Measurements from ENCODE around the gene DHX40.

The DHX40 gene

DNA sequence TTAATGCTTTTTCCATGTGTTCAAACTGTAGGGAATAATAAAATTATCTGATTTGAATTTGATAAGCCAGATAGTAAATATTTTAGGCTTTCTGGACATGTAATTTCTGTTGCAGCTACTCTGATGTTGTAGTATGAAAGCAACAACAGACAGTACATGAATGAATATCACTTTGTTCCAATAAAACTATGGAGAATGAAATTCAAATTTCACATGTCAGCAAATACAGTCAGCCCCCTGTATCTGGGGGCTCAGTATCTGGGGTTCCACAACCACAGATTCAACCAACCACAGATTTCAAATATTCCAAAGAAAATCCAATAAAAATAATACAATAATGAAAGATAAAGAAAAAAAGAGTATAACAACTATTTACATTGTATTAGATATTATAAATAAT, 46.1 kb downstream of the DHX40 start:
- Histone ChIP-seq H3K27ac (no peak overlapping the region), H3K27me3 (replicated peaks) (no peaks in the 10 kb centered on the region), H3K36me3 (replicated peaks) (peaks cover 6% of the 10 kb centered on the region), H3K4me3 (ENCODE audit: low read depth, low read length) (no peak overlapping the region)
- DNase-seq = no peak
- in situ Hi-C loops (cut with HindIII; ENCODE audit: low pct_ligation_motif_present, low sequenced_read_pairs) = no loop called here
- TF ChIP-seq, protein P1, sequence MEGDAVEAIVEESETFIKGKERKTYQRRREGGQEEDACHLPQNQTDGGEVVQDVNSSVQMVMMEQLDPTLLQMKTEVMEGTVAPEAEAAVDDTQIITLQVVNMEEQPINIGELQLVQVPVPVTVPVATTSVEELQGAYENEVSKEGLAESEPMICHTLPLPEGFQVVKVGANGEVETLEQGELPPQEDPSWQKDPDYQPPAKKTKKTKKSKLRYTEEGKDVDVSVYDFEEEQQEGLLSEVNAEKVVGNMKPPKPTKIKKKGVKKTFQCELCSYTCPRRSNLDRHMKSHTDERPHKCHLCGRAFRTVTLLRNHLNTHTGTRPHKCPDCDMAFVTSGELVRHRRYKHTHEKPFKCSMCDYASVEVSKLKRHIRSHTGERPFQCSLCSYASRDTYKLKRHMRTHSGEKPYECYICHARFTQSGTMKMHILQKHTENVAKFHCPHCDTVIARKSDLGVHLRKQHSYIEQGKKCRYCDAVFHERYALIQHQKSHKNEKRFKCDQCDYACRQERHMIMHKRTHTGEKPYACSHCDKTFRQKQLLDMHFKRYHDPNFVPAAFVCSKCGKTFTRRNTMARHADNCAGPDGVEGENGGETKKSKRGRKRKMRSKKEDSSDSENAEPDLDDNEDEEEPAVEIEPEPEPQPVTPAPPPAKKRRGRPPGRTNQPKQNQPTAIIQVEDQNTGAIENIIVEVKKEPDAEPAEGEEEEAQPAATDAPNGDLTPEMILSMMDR (IDR thresholded peaks at IDR 0.05; ENCODE audit: low read depth, low read length, missing control alignments) = no peak

DNA sequence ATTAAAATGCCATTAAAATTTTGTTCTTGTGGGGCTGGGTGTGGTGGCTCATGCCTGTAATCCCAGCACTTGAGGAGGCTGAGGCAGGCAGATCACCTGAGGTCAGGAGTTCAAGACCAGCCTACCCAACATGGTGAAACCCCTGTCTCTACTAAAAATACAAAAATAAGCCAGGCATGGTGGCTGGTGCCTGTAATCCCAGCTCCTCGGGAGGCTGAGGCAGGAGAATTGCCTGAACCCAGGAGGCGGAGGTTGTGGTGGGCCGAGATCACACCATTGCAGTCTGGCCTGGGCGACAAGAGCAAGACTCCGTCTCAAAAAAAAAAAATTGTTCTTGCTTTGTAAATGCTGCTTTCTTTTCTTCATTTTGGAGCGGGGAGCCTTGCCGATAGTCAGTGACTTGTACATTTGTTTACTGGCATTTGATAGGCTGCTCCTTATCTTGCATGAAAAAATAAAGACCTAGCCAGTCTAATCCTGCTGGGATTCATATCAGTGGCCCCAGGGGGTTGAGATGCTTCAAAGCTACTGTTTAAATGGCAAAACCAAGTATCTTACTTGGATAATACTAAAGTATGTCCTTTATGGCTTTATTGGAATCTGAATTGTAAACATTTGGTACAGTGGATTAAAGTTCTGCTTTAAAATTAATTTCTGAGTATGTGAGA, 51.0 kb downstream of the DHX40 start:
- in situ Hi-C loops (cut with HindIII; ENCODE audit: low pct_ligation_motif_present, low sequenced_read_pairs) = no loop called here
- no peak overlapping the region for H3K4me3 ChIP-seq (ENCODE audit: low read depth, low read length)

DNA sequence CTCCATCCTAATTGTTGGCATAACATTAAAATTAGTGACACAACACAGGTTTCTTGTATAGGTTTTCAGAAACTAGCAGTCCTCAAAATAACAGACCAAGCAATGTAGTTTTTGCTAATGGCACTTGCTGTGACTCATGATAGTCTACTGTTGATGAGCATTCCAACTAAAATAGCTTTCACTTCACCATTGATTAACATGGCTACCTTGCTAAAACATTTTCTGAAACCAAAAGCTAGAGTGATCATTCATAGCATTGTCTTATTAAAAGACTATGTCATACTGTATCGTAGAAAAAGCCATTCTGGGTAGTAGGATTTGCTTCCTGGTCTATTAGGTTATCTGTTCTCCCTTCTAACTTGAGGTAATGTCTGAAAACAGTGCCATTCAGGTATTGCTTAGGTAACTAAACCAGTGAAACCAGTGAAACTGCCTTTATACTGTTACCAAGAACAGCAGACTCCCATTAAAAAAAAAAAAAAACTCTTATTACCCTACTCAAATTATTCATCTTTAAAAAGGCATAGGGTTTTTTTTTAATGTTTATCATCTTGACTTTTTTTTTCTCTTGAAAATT, 51.8 kb downstream of the DHX40 start:
- Histone ChIP-seq H3K4me3 (ENCODE audit: low read depth, low read length) (no peak overlapping the region), H3K27ac (no peak overlapping the region), H3K36me3 (replicated peaks) (no peaks in the 10 kb centered on the region), H3K27me3 (replicated peaks) (no peaks in the 10 kb centered on the region)
- no peak for DNase-seq
- in situ Hi-C loops (cut with HindIII; ENCODE audit: low pct_ligation_motif_present, low sequenced_read_pairs) = no loop called here
- TF ChIP-seq, protein P1 (IDR thresholded peaks at IDR 0.05; ENCODE audit: low read depth, low read length, missing control alignments) = no peak

More for the DNA sequence above, 51.0 kb downstream of the DHX40 start:
- no peak overlapping the region for H3K27ac ChIP-seq
- no peak for DNase-seq
- no peaks in the 10 kb centered on the region for H3K27me3 ChIP-seq (replicated peaks)
- H3K36me3 ChIP-seq (replicated peaks) = no peaks in the 10 kb centered on the region
- TF ChIP-seq, protein P1 (IDR thresholded peaks at IDR 0.05; ENCODE audit: low read depth, low read length, missing control alignments) = no peak

DNA sequence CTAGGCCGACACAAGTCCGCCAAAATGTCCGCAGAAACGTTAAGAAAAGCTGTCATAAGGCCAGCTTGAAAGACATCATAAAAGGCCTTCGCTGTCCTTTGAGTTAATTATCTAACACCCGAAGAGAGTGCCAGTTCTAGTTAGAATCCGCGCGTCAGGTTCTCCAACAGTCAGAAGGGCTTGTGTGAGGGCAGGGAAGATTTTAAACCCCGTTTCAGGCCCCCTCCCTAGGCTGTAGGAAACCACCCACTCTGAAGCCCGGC, 53.6 kb downstream of the DHX40 start:
- H3K27me3 ChIP-seq (replicated peaks) = no peaks in the 10 kb centered on the region
- in situ Hi-C loops (cut with HindIII; ENCODE audit: low pct_ligation_motif_present, low sequenced_read_pairs) = no loop called here
- peak overlapping the region; percentile 100 for H3K27ac ChIP-seq
- no peaks in the 10 kb centered on the region for H3K36me3 ChIP-seq (replicated peaks)
- peak overlapping the region; percentile 90 for H3K4me3 ChIP-seq (ENCODE audit: low read depth, low read length)
- TF ChIP-seq, protein P1 (IDR thresholded peaks at IDR 0.05; ENCODE audit: low read depth, low read length, missing control alignments) = no peak
- DNase-seq = no peak

DNA sequence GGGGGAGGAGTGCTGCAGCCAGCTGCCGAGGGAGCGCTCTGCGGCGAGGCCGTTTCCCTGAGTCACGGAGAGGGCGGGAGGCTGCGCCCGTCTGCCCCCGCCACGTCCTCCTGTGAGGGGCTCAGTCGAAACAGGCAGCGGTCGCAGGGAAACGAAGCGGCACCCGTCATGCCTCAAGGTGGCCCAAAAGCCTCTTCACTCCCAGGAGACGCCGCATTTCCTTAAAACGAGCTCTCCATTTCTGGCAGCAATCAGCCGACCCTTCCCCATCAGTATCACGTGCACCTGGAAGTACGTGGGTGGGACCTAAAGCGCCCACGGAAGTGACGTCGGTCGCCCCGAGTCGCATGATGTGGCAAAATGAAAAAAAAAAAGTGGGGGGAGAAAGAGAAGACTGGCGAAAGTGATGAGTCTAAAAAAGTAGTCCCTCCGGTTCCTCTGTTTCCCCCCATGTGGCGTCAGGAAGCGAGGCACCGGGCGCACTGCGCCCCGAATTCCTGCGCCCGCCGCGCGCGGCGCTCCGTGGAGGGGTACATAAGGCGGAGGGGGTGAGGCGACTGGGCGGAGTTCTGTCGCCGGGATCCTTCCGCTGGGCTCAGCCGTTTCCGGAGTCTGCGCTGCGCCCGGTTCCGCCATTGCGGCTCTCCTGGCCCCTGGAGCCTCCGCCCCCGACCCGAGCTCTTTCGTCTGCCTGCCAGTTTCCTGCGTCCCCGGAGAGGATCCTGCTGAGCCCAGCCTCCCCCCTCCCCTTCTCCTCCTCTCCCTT, 54.1 kb downstream of the DHX40 start, which contains the start of gene CLTC:
Gene CLTC, plus strand, starts transcription at position 598 of the 766 bp plus-strand sequence. CDS start 237 bp downstream, outside the sequence.
- TF ChIP-seq, protein P1 (IDR thresholded peaks at IDR 0.05; ENCODE audit: low read depth, low read length, missing control alignments) = no peak
- peak; percentile 89 for DNase-seq
- peak within 1 kb of the TSS; percentile 100 for H3K27ac ChIP-seq
- in situ Hi-C loops (cut with HindIII; ENCODE audit: low pct_ligation_motif_present, low sequenced_read_pairs) = no loop called here
- no peaks in the 10 kb centered on the region for H3K27me3 ChIP-seq (replicated peaks)
- peak within 1 kb of the TSS; percentile 90 for H3K4me3 ChIP-seq (ENCODE audit: low read depth, low read length)
- H3K36me3 ChIP-seq (replicated peaks) = no peaks in the 10 kb centered on the region
